GM20431 (cell line): ENCODE measurements around the gene RC3H1.
"Not testable (repeated sequence)": the region's sequence is repeated elsewhere in the genome, so short reads cannot be mapped to it uniquely, and the experiment has no call there.

Experiments used
- in situ Hi-C: fragments of 300-500 bp; cut with MseI, MboI; formaldehyde crosslinking; loops from one replicate; pipeline ENCODE4 v1.15.0; 2020; ENCODE audit warnings: low sequenced_read_pairs; ENCODE audit not compliant: unreplicated experiment

The RC3H1 gene

DNA sequence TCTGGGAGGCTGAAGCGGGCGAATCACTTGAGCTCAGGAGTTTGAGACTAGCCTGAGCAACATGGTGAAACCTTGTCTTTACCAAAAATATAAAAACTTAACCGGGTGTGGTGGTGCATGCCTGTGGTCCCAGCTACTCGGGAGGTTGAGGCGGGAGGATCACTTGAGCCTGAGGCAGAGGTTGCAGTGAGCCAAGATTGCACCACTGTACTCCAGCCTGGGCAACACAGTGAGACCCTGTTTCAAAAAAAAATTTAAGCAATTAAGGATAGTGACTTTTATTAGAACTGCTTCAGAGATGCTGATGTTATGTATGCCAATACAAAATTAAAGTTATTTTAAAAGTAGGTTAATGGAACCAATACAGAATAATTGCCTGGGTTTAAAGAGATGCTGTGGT is 56.3 kb downstream of the RC3H1 start:
- in situ Hi-C loops: not testable (repeated sequence)

DNA sequence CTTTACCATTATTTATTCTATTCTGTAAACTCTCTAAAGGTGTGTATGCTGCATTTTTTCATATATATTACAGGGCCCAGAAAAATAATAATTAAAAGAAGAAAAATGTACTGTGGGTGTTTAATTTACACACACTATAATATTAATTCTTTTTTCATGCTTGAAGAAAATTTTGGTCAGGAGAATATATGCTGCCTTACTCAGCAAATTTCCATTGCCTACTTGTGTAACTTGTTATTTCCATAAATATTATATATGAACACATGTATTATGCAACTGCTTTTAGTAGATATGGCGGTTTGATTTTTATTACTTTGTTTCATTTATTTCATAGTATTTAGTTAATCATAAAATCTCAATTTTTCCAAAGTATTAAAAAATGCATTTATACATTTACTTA is 58.7 kb downstream of the RC3H1 start:
- in situ Hi-C loops: no loop called here

DNA sequence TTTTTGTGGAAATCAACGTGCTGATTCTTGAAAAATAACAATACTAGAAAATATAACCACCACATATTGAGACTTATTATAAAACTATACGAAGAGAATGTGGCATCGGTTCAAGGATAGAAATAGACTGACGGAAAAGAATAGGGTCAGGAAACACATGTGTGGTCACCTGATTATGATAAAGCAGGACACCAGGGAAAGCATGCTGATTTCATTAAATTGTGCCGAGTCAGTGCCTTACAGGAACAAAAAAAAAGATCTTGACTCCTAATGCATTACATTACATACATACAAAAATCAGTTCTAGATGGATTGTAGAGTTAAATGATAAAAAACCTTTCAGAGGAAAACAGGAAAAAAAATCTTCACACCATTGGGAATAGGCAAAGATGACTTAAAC is 61.5 kb downstream of the RC3H1 start:
- in situ Hi-C loops: no loop called here

DNA sequence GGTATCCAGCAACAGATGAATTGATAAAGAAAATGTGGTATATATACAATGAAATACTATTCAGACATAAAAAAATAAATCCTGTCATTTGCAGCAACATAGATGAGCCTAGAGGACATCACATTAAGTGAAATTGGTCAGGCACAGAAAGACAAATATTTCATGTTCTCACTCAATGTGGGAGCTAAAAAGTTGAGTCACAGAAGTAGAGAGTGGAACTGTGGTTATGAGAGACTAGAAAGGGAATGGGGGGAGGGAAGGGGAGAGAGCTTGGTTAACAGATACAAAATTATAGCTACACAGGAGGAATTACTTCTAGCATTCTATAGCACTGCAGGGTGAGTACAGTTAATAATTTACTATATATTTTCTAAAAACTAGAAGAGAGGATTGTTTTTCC is 68.0 kb downstream of the RC3H1 start:
- in situ Hi-C loops: no loop called here

DNA sequence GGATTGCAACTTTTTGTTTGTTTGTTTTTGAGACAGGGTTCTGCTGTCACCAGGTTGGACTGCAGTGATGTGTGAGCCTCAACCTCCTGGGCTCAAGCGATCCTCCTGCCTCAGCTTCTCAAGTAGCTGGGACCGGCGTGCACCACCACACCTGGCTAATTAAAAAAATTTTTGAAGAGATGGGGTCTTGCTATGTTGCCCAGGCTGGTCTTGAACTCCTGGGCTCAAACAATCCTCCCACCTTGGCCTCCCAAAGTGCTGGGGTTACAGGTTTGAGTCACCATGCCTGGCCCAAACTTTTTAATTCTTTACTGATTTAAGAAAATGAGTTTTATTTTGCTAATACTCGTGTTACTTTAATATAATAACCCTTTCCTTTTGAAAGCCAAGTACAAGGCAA is 73.6 kb downstream of the RC3H1 start:
- in situ Hi-C loops: no loop called here

DNA sequence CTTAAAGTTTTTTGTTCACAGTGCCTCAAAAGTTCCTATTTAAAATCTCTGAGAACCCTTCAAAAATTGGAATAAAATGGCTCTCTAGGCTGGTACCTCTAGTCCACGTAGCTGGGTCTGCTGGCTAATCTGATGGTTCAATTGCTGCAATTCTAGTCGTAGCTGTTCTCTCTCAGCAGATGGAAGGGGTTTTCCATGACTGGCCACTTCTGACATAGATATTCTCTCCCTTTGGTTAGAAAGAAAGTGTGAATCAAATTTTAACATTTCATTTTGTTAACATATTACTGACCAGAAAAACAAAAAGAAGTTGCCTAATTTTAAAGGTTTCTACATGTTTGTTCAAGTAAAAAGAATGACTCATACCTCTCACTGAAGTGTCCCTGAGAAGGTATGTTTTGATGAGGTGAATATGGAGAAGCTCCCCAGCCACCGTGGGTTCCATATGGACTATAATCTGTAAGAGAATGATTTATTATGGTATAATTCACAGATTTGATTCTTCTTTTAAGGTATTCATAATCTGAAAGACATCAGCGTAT is 75.7 kb downstream of the RC3H1 start:
- in situ Hi-C loops: no loop called here

DNA sequence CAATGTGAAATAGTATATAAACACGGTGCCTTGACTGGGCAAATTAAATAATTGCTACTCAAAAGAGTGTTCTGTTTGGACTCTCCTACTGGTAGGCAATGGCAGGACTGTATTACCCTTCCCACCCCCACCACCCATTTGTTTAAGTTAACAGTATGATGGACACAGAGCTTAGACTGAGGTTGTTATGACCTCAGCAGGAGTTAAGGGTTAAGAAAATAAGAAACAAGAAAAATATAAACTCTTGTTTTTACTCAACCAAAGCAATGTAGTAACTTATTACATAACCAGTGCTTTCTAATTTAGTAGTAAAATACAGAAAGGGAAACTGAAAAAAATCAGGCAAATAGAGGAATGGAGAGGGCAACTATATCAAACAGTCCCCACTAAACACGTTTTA is 85.1 kb downstream of the RC3H1 start:
- in situ Hi-C loops: no loop called here

DNA sequence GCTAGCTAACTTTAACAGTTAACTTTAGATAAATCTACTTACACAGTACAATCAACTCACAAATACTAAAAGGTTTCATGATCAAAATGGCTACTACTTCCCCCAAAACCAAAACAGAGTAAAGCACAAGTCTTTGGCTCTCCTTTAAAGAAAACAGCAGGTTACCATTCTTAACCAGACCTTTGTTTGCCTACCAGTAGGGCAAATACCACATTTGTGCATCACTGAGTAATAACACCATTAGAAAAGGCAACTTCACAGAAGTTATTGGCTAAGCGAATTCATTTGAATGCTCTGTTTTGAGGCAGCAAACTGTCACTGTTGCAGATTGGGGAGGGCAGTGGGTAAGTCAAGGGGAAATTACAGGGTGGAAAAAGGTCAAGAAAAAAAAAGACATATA is 87.7 kb downstream of the RC3H1 start:
- in situ Hi-C loops: no loop called here

DNA sequence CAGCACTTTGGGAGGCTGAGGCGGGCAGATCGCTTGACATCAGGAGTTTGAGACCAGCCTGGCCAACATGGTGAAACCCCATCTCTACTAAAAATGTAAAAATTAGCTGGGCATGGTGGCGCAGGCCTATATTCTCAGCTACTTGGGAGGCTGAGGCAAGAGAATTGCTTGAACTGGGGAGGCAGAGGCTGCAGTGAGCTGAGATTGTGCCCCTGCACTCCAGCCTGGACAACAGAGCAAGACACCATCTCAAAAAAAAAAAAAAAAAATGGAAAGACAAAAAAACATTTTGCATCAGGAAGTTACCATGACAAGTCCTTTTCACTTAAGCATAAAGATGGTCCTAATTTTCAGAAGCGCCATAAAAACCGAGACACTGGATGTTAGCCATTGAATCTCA is 91.6 kb downstream of the RC3H1 start:
- in situ Hi-C loops: not testable (repeated sequence)

DNA sequence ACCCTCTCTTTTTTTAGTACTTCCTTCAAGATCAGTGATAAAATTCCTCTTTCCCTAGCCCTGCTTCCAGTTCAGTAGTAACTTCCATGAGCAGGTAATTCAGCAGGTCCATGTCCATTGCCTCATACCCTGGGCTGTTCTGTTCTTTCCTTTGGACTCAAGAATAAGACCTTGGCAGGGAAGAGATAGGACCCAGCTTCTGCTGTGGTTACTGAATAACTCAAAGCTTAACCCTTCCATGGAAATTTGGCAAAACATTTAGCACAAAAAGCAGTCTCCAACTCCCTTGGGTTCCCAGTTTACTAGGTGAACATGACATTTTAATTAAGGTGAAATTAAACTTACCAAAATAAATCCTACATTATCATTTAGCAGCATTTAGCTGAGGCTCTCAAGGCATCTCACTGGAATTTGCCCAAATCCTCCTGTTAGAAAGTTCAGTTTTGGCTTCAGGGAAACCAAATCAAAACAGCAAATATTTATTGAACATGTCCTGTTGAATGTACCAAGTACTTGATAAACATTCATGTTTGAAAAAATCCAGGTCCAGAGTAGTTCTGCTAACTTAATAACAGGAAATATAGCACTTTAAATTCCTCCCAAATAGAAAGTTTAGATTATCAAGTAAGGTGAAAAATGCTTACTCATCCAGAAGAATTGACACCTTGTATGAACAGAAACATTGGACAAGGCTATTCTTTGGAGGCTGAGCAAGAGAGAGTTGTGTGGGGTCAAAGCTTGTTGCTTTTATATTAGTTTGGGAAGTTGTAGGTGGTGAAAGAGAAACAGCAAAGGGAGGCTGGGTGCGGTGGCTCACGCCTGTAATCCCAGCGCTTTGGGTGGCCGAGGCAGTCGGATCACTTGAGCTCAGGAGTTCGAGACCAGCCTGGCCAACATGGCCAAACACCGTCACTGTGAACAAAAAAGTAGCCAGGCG is 96.6 kb downstream of the RC3H1 start:
- in situ Hi-C loops: no loop called here

DNA sequence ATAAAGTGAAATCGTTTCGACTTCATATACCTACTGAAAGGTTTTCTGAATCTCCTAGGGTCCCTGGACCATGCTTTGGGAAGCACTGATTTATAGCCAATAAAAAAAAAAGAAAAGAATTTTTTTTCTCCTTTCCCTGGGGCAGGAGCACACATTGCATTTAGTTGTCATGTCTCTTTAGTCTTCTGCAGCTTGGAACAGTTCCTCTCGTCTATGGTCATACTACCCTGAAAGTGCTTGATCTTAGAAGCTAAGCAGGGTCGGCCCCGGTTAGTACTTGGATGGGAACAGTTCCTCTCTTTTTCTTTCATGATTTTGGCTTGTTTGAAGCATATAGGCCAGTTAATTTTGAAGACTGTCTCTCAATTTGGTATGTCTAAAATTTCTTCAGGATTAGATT is 101.3 kb downstream of the RC3H1 start:
- in situ Hi-C loops: no loop called here

DNA sequence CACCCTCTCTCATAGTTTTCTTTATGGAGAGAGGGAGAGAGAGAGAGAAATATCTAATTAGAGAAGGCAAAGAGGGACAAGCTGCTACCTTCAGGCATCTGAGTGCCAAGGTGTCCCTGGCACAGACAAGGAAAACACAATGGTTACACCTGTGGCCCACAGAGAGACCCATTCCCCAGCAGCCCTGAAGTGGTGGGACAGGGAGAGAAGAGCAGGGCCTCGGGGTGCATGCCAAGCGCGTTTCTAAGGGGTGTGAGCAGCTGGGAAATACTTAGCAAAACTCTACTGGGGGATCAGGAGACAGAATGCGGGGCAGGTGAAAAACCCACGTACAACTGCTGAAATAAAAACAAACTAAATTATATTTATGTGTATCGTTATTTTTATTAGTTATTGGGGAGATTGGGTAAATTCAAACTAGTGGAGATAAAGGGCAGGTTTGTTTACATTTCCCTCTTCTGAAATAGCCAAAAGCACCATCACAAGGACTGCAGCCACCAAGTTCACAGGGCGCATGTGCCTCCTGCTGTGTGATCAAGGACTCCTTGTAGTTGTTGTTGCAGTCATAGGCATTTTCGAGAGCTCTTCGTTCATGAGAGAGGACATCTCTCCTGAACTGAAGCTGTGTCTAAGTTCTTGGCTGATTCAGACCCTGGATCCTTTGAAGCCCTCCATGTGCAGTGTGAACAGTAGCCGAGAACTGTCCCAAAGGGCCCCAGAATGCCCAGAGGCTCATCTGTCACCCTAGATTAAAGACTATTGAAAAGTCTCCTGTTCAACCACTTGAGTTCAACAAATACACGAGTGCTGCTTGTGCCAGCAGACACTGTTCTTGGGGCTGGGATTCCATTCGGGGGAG is 104.3 kb downstream of the RC3H1 start:
- in situ Hi-C loops: no loop called here

DNA sequence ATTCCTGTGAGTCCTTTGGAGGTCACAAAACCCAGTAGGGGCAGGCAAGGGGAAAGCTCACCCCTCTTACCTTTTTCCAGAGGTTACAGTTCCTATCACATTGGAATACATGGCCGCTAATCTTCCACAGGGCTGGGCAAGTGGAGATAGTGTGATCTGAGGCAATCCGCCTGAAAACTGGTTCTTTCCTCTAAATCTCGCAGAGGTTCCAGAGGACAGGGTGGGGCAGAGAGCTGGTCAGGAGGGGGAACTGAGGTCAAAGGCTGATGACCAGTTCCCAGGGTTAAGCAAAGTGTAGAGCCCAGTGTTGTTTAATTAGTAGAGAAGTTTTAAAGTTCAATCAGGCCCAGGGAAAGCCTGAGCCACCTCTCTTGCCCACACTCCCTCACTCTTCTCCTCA is 105.0 kb downstream of the RC3H1 start, which contains the start of gene SERPINC1:
TSS of gene SERPINC1 (minus strand) at position 179 of the 400 bp plus-strand sequence. CDS start at position 111, 68 bp downstream.
- in situ Hi-C loops: no loop called here

DNA sequence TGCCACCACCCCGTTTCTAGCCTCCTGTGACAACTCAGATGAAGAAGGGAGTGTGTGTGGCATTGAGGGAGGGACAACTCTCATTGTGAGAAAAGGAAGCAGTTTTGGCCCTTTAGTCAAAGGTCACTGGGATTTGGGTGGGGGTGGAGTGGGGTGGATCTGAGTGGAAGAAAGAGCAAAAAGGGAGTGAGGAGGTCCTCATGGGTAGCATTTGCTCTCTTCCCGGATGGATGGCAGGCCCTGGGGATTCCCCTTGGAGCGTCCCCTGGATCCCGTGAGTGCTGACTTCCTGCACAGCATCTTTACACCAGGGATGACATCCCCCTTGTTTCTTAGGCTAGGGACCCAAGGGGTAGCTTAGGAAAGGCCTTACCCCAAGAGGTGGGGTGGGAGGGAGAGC is 105.5 kb downstream of the RC3H1 start:
- in situ Hi-C loops: no loop called here

DNA sequence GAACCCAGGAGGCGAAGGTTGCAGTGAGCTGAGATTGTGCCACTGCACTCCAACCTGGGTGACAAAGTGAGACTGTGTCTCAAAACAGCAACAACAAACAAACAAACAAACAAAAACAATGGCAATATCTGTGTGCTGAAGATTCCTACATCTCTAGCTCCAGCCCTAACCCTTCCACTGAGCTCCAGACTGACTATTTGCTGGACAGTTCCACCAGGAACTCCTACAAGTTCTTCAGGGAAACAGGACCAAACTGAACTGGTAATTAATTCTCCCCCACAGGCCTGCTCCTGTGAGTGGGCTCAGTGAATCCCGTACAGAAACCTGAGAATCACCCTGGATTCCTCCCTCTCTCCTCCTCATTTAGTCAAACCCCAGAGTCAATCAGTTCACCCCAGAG is 106.6 kb downstream of the RC3H1 start:
- in situ Hi-C loops: no loop called here

DNA sequence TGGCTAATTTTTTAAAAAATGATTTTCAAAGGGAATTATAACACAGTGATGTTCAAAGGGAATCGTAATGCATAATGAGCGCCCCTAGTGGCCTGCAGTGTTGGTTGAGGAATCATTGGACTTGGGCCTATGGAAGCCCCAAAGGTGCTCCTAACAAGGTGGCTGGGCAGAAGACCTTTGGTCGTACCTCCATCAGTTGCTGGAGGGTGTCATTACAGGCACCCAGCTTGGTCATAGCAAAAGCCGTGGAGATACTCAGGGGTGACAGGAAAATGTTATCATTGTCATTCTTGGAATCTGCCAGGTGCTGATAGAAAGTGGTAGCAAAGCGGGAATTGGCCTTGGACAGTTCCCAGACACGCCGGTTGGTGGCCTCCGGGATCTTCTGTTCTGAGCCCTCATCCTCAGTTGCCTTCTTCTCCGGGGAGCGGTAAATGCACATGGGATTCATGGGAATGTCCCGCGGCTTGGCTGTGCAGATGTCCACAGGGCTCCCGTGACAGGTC is 107.7 kb downstream of the RC3H1 start:
- in situ Hi-C loops: no loop called here

DNA sequence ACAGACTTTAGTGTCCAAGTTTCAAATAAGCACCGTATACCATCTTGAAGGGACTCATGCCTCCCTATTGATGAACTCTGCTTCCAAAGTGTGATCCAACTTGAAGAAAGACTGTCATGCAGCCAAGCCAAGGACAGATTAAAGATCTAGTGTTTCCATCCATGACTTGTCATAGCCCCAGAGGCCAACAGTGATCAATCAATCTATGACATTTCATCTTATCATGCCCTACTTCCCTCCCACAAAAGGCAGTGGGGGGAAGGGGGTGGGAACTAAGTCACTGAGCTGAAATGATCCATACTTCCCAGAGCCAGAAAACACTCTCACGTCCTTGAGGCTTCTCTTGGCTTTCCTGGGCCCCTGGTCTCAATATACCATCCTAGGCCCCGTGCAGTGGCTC is 109.0 kb downstream of the RC3H1 start:
- in situ Hi-C loops: no loop called here

DNA sequence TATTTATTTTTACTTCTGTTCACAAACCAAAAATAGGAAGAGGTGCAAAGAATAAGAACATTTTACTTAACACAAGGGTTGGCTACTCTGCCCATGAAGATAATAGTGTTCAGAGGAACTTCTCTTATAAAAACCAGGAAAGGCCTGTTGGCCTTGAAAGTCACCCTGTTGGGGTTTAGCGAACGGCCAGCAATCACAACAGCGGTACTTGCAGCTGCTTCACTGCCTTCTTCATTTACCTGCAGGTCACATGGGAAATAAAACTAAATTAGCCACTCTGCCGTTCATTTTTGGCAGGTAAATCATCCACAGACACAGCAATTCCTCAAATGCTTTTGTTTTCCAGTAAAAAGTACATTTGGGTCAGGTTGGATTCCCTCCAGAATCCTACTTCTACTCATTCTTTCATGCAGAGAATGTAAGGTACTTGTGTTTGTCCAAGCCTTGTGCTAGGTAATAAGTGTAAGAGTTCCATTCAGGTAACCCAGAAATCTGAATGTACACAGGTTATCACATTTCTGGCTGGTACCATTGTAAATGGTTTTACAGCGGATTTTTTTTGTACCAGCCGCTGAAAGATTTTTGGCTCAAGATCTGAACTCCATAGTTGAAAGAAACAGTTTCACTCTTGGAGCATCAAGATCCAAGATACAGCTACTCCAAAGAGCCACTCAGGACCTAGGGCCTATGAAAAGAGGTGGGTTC is 118.2 kb downstream of the RC3H1 start:
- in situ Hi-C loops: no loop called here

DNA sequence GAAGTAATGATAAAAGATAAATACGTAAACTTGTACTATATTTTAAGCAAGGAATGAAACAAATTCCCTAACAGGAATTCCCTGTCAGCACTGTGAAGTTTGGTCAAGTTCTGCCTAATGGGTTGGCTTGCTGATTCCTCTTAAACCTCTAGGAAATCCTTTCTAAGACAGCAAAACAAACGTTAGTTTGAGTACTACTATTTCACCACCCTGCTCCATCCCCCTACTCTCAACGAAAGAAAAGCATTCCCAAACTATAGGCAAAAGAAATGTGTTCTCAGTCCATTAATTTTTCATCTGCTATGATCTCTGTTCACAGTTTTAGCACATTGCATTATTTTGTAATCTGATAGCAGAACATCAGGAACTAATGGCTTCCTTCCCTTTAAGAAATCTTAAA is 121.2 kb downstream of the RC3H1 start:
- in situ Hi-C loops: no loop called here

DNA sequence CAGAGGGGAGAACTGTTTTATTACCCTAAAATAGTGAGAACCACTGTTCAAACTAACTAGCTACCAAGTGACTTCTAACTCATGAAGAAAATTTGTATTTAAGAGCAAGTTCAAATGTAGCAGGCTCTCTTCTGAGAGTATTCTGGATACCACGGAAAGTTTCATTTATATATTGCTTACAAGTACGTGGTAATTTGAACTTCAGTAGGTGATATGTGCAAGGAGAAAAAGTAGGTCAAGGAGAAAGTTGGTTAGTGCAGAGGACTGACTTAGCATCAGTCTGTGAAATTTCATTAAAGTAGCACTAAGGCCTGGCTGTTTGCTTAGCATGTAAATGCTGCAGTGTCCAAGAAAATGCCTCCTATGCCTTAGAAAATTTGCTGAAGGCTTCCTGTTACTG is 121.7 kb downstream of the RC3H1 start:
- in situ Hi-C loops: no loop called here
